Fibroblast of gingiva (primary cell): Measurements from ENCODE around the gene ABCC4.
"Not testable (repeated sequence)": the region's sequence is repeated elsewhere in the genome, so short reads cannot be mapped to it uniquely, and the experiment has no call there.

Source experiments
- DNase-seq: peaks from one replicate; pipeline ENCODE4 v3.0.0-alpha.2; 2011; ENCODE audit warnings: low read depth

The ABCC4 gene

GRCh38 chr13:95228130-95228529, 73.1 kb downstream of the ABCC4 start:
- DNase-seq = no peak

- no peak for DNase-seq
These were observed 74.1 kb downstream of the ABCC4 start for GRCh38 chr13:95226932-95227695.

- no peak for DNase-seq
These were observed 74.8 kb downstream of the ABCC4 start for GRCh38 chr13:95226476-95226875.

- no peak for DNase-seq
These were observed 75.2 kb downstream of the ABCC4 start for GRCh38 chr13:95226050-95226449.

GRCh38 chr13:95224064-95224463, 77.2 kb downstream of the ABCC4 start:
- no peak for DNase-seq

GRCh38 chr13:95222733-95223018, 78.6 kb downstream of the ABCC4 start:
- DNase-seq = no peak

GRCh38 chr13:95221971-95222732, 79.1 kb downstream of the ABCC4 start:
- DNase-seq = no peak

GRCh38 chr13:95220611-95221010, 80.6 kb downstream of the ABCC4 start:
- DNase-seq = no peak

GRCh38 chr13:95217920-95218830, 83.1 kb downstream of the ABCC4 start:
- no peak for DNase-seq

GRCh38 chr13:95216182-95216581, 85.1 kb downstream of the ABCC4 start:
- DNase-seq = no peak

GRCh38 chr13:95212983-95213850, 88.0 kb downstream of the ABCC4 start:
- no peak for DNase-seq

GRCh38 chr13:95209109-95209508, 92.1 kb downstream of the ABCC4 start:
- DNase-seq = no peak

- DNase-seq = no peak
These were observed 93.4 kb downstream of the ABCC4 start for GRCh38 chr13:95207769-95208366.

GRCh38 chr13:95206116-95206515, 95.1 kb downstream of the ABCC4 start:
- DNase-seq = no peak

- DNase-seq = no peak
These were observed 97.0 kb downstream of the ABCC4 start for GRCh38 chr13:95204231-95204765.

- no peak for DNase-seq
These were observed 99.2 kb downstream of the ABCC4 start for GRCh38 chr13:95201814-95202651.

- not testable (repeated sequence) for DNase-seq
These were observed 100.8 kb downstream of the ABCC4 start for GRCh38 chr13:95200386-95200957.

GRCh38 chr13:95199896-95200295, 101.4 kb downstream of the ABCC4 start:
- DNase-seq = no peak

GRCh38 chr13:95198606-95199005, 102.6 kb downstream of the ABCC4 start:
- not testable (repeated sequence) for DNase-seq

GRCh38 chr13:95197548-95197947, 103.7 kb downstream of the ABCC4 start:
- no peak for DNase-seq
